Gastrocnemius medialis (tissue), 4 donors: ENCODE measurements around the gene GHSR. TPM values are rescaled to one million over a fixed set of nuclear protein-coding genes. Genes with fewer than 3 reads are reported as not detected.

Experiments
- ATAC-seq, 2 donors: fragments of 150-250 bp; one replicate each; pipeline ENCODE4 v1.9.1; 2016
- DNase-seq, 2 donors: peaks; one replicate each; pipeline ENCODE4 v3.0.0-alpha.2; 2019
- H3K27ac ChIP-seq, 4 donors: fragments of 200-600 bp; sonication (generic); 1 replicate in 1 of 4; 2 replicates in 3 of 4; pipeline ENCODE4 v1.5.1; 2016 to 2018; ENCODE audit warnings: mild to moderate bottlenecking in 2 of 4, moderate library complexity in 1 of 4
- H3K27me3 ChIP-seq, 3 donors: fragments of 200-600 bp; sonication (generic) in 2 of 3; 1 replicate in 1 of 3; 2 replicates in 2 of 3; pipeline versions ENCODE4 v1.5.1 to v1.6.0; 2016 to 2019; ENCODE audit warnings: mild to moderate bottlenecking in 1 of 3, moderate library complexity in 1 of 3
- H3K36me3 ChIP-seq, 2 donors: fragments of 200-600 bp; sonication (generic) in 1 of 2; one replicate each; pipeline ENCODE4 v1.5.1; 2017 to 2018
- H3K4me1 ChIP-seq, 2 donors: fragments of 200-600 bp; sonication (generic) in 1 of 2; one replicate each; pipeline ENCODE4 v1.5.1; 2016 to 2017; ENCODE audit warnings: mild to moderate bottlenecking in 2 of 2
- H3K4me3 ChIP-seq, 4 donors: fragments of 200-600 bp; sonication (generic) in 3 of 4; 1 replicate in 1 of 4; 2 replicates in 3 of 4; pipeline ENCODE4 v1.5.1; 2016 to 2019; ENCODE audit warnings: mild to moderate bottlenecking in 2 of 4
- H3K9me3 ChIP-seq, 3 donors: fragments of 200-600 bp; sonication (generic) in 2 of 3; 1 replicate in 1 of 3; 2 replicates in 2 of 3; pipeline ENCODE4 v1.5.1; 2016 to 2019
- CTCF ChIP-seq, 5 experiments: fragments of 450-650 bp in 3 of 5; fragments of 200-600 bp in 2 of 5; sonication (generic) in 2 of 5; IDR thresholded peaks in 4 of 5; conservative IDR thresholded peaks in 1 of 5; 1 replicate in 4 of 5; 2 replicates in 1 of 5; pipeline ENCODE4 v1.5.1; 2016 to 2019; ENCODE audit warnings: antibody characterized with exemption in 5 of 5, mild to moderate bottlenecking in 3 of 5, moderate library complexity in 3 of 5
- POLR2A ChIP-seq, 2 donors: fragments of 450-650 bp; IDR thresholded peaks; one replicate each; pipeline ENCODE4 v1.6.1; 2017; ENCODE audit warnings: antibody characterized with exemption in 2 of 2, mild to moderate bottlenecking in 2 of 2, moderate library complexity in 2 of 2
- in situ Hi-C, 4 donors: fragments of 200-750 bp; cut with MboI; loops; one replicate each; pipeline versions ENCODE4 v1.15.0 to v1.8.0; 2017; ENCODE audit warnings: low sequenced_read_pairs in 4 of 4
- intact Hi-C: fragments of 100-400 bp; cut with DNase I; formaldehyde crosslinking; loops from one replicate; pipeline ENCODE4 v1.15.1; 2023; ENCODE audit warnings: low total_unique reads
- total RNA-seq, 4 donors: library from RNA; depleted of rRNA; stranded (reverse); fragments of >200 nt; gene quantifications; one replicate each; pipeline versions ENCODE4 v1.1.0 to v1.2.3, GENCODE V29; 2016

Gene GHSR
- total RNA-seq, 4 donors from 2014 or later, result not detected

- in situ Hi-C loops, result no loop called here
- Histone ChIP-seq H3K4me1 (no peaks in the 10 kb centered on the region), H3K9me3 (no peaks in the 10 kb centered on the region), H3K36me3 (no peaks in the 10 kb centered on the region), H3K4me3 (no peak overlapping the region), H3K27me3 (no peaks in the 10 kb centered on the region), H3K27ac (no peak overlapping the region)
- DNase-seq (no peak), ATAC-seq (no peak)
- TF ChIP-seq CTCF (IDR thresholded peaks at IDR 0.05 in 4 of 5, conservative IDR thresholded peaks at IDR 0.05 in 1 of 5) (no peak), POLR2A (IDR thresholded peaks at IDR 0.05) (no peak)
- intact Hi-C loops, result no loop called here
Measured at GRCh38 chr3:172466553-172467130, 18.4 kb upstream of the GHSR start.

GRCh38 chr3:172465281-172465680 is 17.0 kb upstream of the GHSR start:
- Histone ChIP-seq H3K4me1 (no peaks in the 10 kb centered on the region), H3K4me3 (no peak overlapping the region), H3K36me3 (no peaks in the 10 kb centered on the region), H3K9me3 (no peaks in the 10 kb centered on the region), H3K27me3 (no peaks in the 10 kb centered on the region), H3K27ac (no peak overlapping the region)
- in situ Hi-C loops, result no loop called here
- intact Hi-C loops, result loop anchor here (2.0 kb wide), 1 partner anchor 36 kb away; no protein-coding TSS in a partner anchor
- TF ChIP-seq CTCF (IDR thresholded peaks at IDR 0.05 in 4 of 5, conservative IDR thresholded peaks at IDR 0.05 in 1 of 5) (no peak), POLR2A (IDR thresholded peaks at IDR 0.05) (no peak)
- ATAC-seq, result no peak
- no peak for DNase-seq

- ATAC-seq, result no peak
- H3K4me3 ChIP-seq, result no peak overlapping the region
- H3K9me3 ChIP-seq, result no peaks in the 10 kb centered on the region
- DNase-seq, result no peak
- no peaks in the 10 kb centered on the region for H3K4me1 ChIP-seq
- H3K36me3 ChIP-seq, result no peaks in the 10 kb centered on the region
- no peak overlapping the region for H3K27ac ChIP-seq
- TF ChIP-seq CTCF (IDR thresholded peaks at IDR 0.05 in 4 of 5, conservative IDR thresholded peaks at IDR 0.05 in 1 of 5), result no peak
- TF ChIP-seq POLR2A (IDR thresholded peaks at IDR 0.05), result no peak
- intact Hi-C loops, result loop anchor here (2.0 kb wide), 1 partner anchor 36 kb away; no protein-coding TSS in a partner anchor
- in situ Hi-C loops, result no loop called here
- H3K27me3 ChIP-seq, result no peaks in the 10 kb centered on the region
Measured at GRCh38 chr3:172464306-172464705, 16.1 kb upstream of the GHSR start.

GRCh38 chr3:172461530-172462138 is 13.4 kb upstream of the GHSR start:
- no peaks in the 10 kb centered on the region for H3K4me1 ChIP-seq
- TF ChIP-seq POLR2A (IDR thresholded peaks at IDR 0.05) (no peak), CTCF (IDR thresholded peaks at IDR 0.05 in 4 of 5, conservative IDR thresholded peaks at IDR 0.05 in 1 of 5) (peak; percentile 34 to 78 (median 52))
- H3K27me3 ChIP-seq, result no peaks in the 10 kb centered on the region
- H3K9me3 ChIP-seq, result no peaks in the 10 kb centered on the region
- in situ Hi-C loops, result no loop called here
- DNase-seq, result no peak
- H3K36me3 ChIP-seq, result no peaks in the 10 kb centered on the region
- intact Hi-C loops, result no loop called here
- no peak for ATAC-seq
- no peak overlapping the region for H3K27ac ChIP-seq
- H3K4me3 ChIP-seq, result no peak overlapping the region
